22Rv1 (cell line): ENCODE data around the gene NKX6-1.

ENCODE experiments used
- ZFX ChIP-seq: fragments of 450-650 bp; IDR thresholded peaks from 2 replicates; pipeline ENCODE4 v1.6.1; 2017; ENCODE audit warnings: antibody characterized with exemption, borderline replicate concordance
- TF ChIP-seq, protein P1 (sequence below): fragments of 450-650 bp; IDR thresholded peaks from 2 replicates; pipeline ENCODE4 v1.5.1; 2017; ENCODE audit warnings: mild to moderate bottlenecking

GRCh38 chr4:84483688-84484087 is 15.4 kb downstream of the NKX6-1 start:
- TF ChIP-seq, protein P1, sequence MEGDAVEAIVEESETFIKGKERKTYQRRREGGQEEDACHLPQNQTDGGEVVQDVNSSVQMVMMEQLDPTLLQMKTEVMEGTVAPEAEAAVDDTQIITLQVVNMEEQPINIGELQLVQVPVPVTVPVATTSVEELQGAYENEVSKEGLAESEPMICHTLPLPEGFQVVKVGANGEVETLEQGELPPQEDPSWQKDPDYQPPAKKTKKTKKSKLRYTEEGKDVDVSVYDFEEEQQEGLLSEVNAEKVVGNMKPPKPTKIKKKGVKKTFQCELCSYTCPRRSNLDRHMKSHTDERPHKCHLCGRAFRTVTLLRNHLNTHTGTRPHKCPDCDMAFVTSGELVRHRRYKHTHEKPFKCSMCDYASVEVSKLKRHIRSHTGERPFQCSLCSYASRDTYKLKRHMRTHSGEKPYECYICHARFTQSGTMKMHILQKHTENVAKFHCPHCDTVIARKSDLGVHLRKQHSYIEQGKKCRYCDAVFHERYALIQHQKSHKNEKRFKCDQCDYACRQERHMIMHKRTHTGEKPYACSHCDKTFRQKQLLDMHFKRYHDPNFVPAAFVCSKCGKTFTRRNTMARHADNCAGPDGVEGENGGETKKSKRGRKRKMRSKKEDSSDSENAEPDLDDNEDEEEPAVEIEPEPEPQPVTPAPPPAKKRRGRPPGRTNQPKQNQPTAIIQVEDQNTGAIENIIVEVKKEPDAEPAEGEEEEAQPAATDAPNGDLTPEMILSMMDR = no peak
- no peak for TF ChIP-seq ZFX
